ENCODE results near the gene GPRIN1. TPM values are rescaled to one million over a fixed set of nuclear protein-coding genes. Genes with fewer than 3 reads are reported as not detected.
"Not testable (repeated sequence)": the region's sequence is repeated elsewhere in the genome, so short reads cannot be mapped to it uniquely, and the experiment has no call there.

GPRIN1 gene
- polyA plus RNA-seq, 2 donors = 0.43 to 0.72 TPM

- Histone ChIP-seq H3K4me3 (ENCODE audit: low read depth in 1 of 2, low read length in 2 of 2) (no peak overlapping the region), H3K27me3 (ENCODE audit: control insufficient read depth in 1 of 2, insufficient read depth in 2 of 2, low read length in 2 of 2) (no peaks in the 10 kb centered on the region), H3K4me1 (ENCODE audit: control insufficient read depth in 2 of 2, insufficient read depth in 2 of 2, low read length in 1 of 2) (peaks cover 0 to 4% of the 10 kb centered on the region in 2 donors), H3K27ac (ENCODE audit: low read depth in 2 of 2, low read length in 1 of 2) (no peak overlapping the region), H3K36me3 (ENCODE audit: control insufficient read depth in 2 of 2, insufficient read depth in 2 of 2, low read length in 1 of 2) (no peaks in the 10 kb centered on the region), H3K9me3 (ENCODE audit: control insufficient read depth in 2 of 2, insufficient read depth in 1 of 2, low read depth in 1 of 2, low read length in 1 of 2) (peaks cover 0 to 2% of the 10 kb centered on the region in 2 donors)
- WGBS, 2 donors = 85 to 90% methylated on average over 11 of the region's 11 CpGs
Measured at GRCh38 chr5:176595386-176595943, 14.5 kb downstream of the GPRIN1 start.

DNA sequence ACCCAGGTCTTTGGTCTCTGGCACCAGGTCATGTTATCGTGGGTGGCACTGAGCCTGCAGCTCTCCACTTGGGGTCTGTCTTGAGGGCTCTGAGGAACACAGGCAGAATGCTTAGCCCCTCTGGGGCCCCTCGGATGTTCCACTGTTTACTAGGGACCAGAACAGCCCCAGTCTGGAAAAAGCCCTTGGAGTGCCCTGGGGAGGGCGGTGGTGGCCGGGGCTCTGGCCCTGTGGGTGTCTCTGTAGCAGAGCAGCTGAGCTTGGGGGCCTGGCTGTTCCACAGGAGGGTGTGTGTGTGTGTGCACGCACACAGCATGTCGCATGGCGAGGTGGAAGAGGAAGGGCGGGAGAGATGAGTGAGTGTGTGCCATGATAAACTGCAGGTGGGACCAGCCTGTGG is 15.4 kb downstream of the GPRIN1 start:
- WGBS, 2 donors = 87 to 90% methylated on average over 8 of the region's 8 CpGs
- H3K27ac ChIP-seq (ENCODE audit: low read depth in 2 of 2, low read length in 1 of 2) = no peak overlapping the region
- no peak overlapping the region for H3K4me3 ChIP-seq (ENCODE audit: low read depth in 1 of 2, low read length in 2 of 2)
- peaks cover 0 to 4% of the 10 kb centered on the region in 2 donors for H3K9me3 ChIP-seq (ENCODE audit: control insufficient read depth in 2 of 2, insufficient read depth in 1 of 2, low read depth in 1 of 2, low read length in 1 of 2)
- H3K36me3 ChIP-seq (ENCODE audit: control insufficient read depth in 2 of 2, insufficient read depth in 2 of 2, low read length in 1 of 2) = no peaks in the 10 kb centered on the region
- H3K4me1 ChIP-seq (ENCODE audit: control insufficient read depth in 2 of 2, insufficient read depth in 2 of 2, low read length in 1 of 2) = peaks cover 0 to 4% of the 10 kb centered on the region in 2 donors
- H3K27me3 ChIP-seq (ENCODE audit: control insufficient read depth in 1 of 2, insufficient read depth in 2 of 2, low read length in 2 of 2) = no peaks in the 10 kb centered on the region

GRCh38 chr5:176593273-176593869 is 16.6 kb downstream of the GPRIN1 start:
- H3K36me3 ChIP-seq (ENCODE audit: control insufficient read depth in 2 of 2, insufficient read depth in 2 of 2, low read length in 1 of 2) = no peaks in the 10 kb centered on the region
- peaks cover 0 to 4% of the 10 kb centered on the region in 2 donors for H3K4me1 ChIP-seq (ENCODE audit: control insufficient read depth in 2 of 2, insufficient read depth in 2 of 2, low read length in 1 of 2)
- H3K4me3 ChIP-seq (ENCODE audit: low read depth in 1 of 2, low read length in 2 of 2) = no peak overlapping the region
- no peak overlapping the region for H3K27ac ChIP-seq (ENCODE audit: low read depth in 2 of 2, low read length in 1 of 2)
- H3K9me3 ChIP-seq (ENCODE audit: control insufficient read depth in 2 of 2, insufficient read depth in 1 of 2, low read depth in 1 of 2, low read length in 1 of 2) = peaks cover 0 to 4% of the 10 kb centered on the region in 2 donors
- no peaks in the 10 kb centered on the region for H3K27me3 ChIP-seq (ENCODE audit: control insufficient read depth in 1 of 2, insufficient read depth in 2 of 2, low read length in 2 of 2)
- whole genome bisulfite sequencing, 2 donors = 94 to 95% methylated on average over 12 of the region's 12 CpGs

DNA sequence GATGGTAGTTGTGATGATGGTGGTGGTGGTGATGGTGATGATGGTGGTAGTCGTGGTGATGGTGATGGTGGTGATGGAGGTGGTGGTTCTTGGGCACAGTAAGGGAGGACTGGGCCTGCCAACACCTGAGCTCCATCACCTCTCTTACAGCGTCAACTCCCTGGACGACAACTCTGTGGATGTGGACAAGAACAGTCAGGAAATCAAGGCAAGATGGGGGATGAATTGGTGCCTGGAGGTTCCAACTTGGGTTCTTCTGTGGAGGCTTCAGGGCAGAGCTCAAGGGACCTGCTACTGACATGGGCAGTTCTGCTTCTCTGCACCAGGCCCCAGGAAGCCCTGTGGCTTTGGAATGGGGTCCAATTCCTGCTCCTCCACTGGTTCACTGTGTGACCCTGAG is 17.4 kb downstream of the GPRIN1 start:
- no peaks in the 10 kb centered on the region for H3K36me3 ChIP-seq (ENCODE audit: control insufficient read depth in 2 of 2, insufficient read depth in 2 of 2, low read length in 1 of 2)
- WGBS, 2 donors = 97 to 98% methylated on average over 3 of the region's 3 CpGs
- H3K4me1 ChIP-seq (ENCODE audit: control insufficient read depth in 2 of 2, insufficient read depth in 2 of 2, low read length in 1 of 2) = peaks cover 0 to 4% of the 10 kb centered on the region in 2 donors
- H3K9me3 ChIP-seq (ENCODE audit: control insufficient read depth in 2 of 2, insufficient read depth in 1 of 2, low read depth in 1 of 2, low read length in 1 of 2) = peaks cover 0 to 4% of the 10 kb centered on the region in 2 donors
- H3K4me3 ChIP-seq (ENCODE audit: low read depth in 1 of 2, low read length in 2 of 2) = no peak overlapping the region
- no peak overlapping the region for H3K27ac ChIP-seq (ENCODE audit: low read depth in 2 of 2, low read length in 1 of 2)
- H3K27me3 ChIP-seq (ENCODE audit: control insufficient read depth in 1 of 2, insufficient read depth in 2 of 2, low read length in 2 of 2) = no peaks in the 10 kb centered on the region

GRCh38 chr5:176591667-176592066 is 18.3 kb downstream of the GPRIN1 start:
- 75 to 76% methylated on average over 1 to 2 of the region's 2 CpGs for WGBS, 2 donors
- H3K27me3 ChIP-seq (ENCODE audit: control insufficient read depth in 1 of 2, insufficient read depth in 2 of 2, low read length in 2 of 2); H3K36me3 ChIP-seq (ENCODE audit: control insufficient read depth in 2 of 2, insufficient read depth in 2 of 2, low read length in 1 of 2); H3K4me3 ChIP-seq (ENCODE audit: low read depth in 1 of 2, low read length in 2 of 2); H3K27ac ChIP-seq (ENCODE audit: low read depth in 2 of 2, low read length in 1 of 2); H3K9me3 ChIP-seq (ENCODE audit: control insufficient read depth in 2 of 2, insufficient read depth in 1 of 2, low read depth in 1 of 2, low read length in 1 of 2); H3K4me1 ChIP-seq (ENCODE audit: control insufficient read depth in 2 of 2, insufficient read depth in 2 of 2, low read length in 1 of 2): not testable (repeated sequence)

DNA sequence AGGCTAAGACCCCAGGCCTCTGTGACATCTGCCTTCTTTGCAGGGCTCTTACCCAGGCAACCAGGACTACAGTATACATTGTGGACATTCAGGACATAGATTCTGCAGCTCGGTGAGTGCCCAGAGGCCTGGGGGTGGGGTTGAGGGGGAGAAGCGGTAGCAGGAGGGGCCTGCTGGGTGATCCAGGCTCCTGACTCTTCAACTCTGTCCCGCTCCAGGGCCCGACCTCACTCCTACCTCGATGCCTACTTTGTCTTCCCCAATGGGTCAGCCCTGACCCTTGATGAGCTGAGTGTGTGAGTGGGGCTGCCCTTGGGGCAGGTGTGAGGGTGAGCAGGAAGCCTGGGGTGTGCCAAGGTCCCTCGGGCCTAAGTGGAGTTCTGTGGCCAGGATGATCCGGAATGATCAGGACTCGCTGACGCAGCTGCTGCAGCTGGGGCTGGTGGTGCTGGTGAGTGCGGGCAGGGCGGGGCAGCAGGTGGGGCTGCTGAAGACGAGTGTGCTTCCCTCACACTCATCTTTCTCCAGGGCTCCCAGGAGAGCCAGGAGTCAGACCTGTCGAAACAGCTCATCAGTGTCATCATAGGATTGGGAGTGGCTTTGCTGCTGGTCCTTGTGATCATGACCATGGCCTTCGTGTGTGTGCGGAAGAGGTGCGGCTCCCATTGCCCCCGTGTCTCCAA is 19.8 kb downstream of the GPRIN1 start:
- peaks cover 3 to 4% of the 10 kb centered on the region in 2 donors for H3K9me3 ChIP-seq (ENCODE audit: control insufficient read depth in 2 of 2, insufficient read depth in 1 of 2, low read depth in 1 of 2, low read length in 1 of 2)
- 85 to 88% methylated on average over 17 of the region's 17 CpGs for WGBS, 2 donors
- H3K27me3 ChIP-seq (ENCODE audit: control insufficient read depth in 1 of 2, insufficient read depth in 2 of 2, low read length in 2 of 2) = no peaks in the 10 kb centered on the region
- H3K4me3 ChIP-seq (ENCODE audit: low read depth in 1 of 2, low read length in 2 of 2) = no peak overlapping the region
- H3K27ac ChIP-seq (ENCODE audit: low read depth in 2 of 2, low read length in 1 of 2) = no peak overlapping the region
- no peaks in the 10 kb centered on the region for H3K36me3 ChIP-seq (ENCODE audit: control insufficient read depth in 2 of 2, insufficient read depth in 2 of 2, low read length in 1 of 2)
- no peaks in the 10 kb centered on the region for H3K4me1 ChIP-seq (ENCODE audit: control insufficient read depth in 2 of 2, insufficient read depth in 2 of 2, low read length in 1 of 2)

- no peak overlapping the region for H3K4me3 ChIP-seq (ENCODE audit: low read depth in 1 of 2, low read length in 2 of 2)
- peaks cover 11 to 12% of the 10 kb centered on the region in 2 donors for H3K9me3 ChIP-seq (ENCODE audit: control insufficient read depth in 2 of 2, insufficient read depth in 1 of 2, low read depth in 1 of 2, low read length in 1 of 2)
- no peaks in the 10 kb centered on the region for H3K4me1 ChIP-seq (ENCODE audit: control insufficient read depth in 2 of 2, insufficient read depth in 2 of 2, low read length in 1 of 2)
- H3K27ac ChIP-seq (ENCODE audit: low read depth in 2 of 2, low read length in 1 of 2) = no peak overlapping the region
- 86 to 90% methylated on average over 31 of the region's 31 CpGs for WGBS, 2 donors
- H3K36me3 ChIP-seq (ENCODE audit: control insufficient read depth in 2 of 2, insufficient read depth in 2 of 2, low read length in 1 of 2) = no peaks in the 10 kb centered on the region
- no peaks in the 10 kb centered on the region for H3K27me3 ChIP-seq (ENCODE audit: control insufficient read depth in 1 of 2, insufficient read depth in 2 of 2, low read length in 2 of 2)
Measured at GRCh38 chr5:176589039-176589769, 20.8 kb downstream of the GPRIN1 start.

DNA sequence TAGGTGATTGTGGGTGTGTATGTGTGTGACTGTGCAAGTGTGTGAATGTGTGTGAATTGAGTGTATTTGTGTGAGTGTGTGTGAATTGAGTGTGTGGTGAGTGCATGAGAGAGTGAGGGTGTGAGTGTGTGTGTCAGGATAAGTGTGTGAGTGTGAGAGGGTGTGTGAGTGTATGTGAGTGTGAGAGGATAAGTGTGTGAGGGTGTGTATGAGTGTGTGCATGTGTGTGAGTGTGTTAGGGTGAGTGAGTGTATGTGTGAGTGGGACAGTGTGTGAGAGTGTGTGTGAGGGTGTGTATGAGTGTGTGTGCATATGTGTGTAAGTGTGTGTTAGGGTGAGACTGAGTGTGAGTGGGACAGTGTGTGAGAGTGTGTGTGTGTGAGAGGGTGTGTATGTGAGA is 21.7 kb downstream of the GPRIN1 start:
- Histone ChIP-seq H3K4me3 (ENCODE audit: low read depth in 1 of 2, low read length in 2 of 2) (no peak overlapping the region), H3K4me1 (ENCODE audit: control insufficient read depth in 2 of 2, insufficient read depth in 2 of 2, low read length in 1 of 2) (no peaks in the 10 kb centered on the region), H3K36me3 (ENCODE audit: control insufficient read depth in 2 of 2, insufficient read depth in 2 of 2, low read length in 1 of 2) (no peaks in the 10 kb centered on the region), H3K27me3 (ENCODE audit: control insufficient read depth in 1 of 2, insufficient read depth in 2 of 2, low read length in 2 of 2) (no peaks in the 10 kb centered on the region), H3K9me3 (ENCODE audit: control insufficient read depth in 2 of 2, insufficient read depth in 1 of 2, low read depth in 1 of 2, low read length in 1 of 2) (peaks cover 12 to 16% of the 10 kb centered on the region in 2 donors), H3K27ac (ENCODE audit: low read depth in 2 of 2, low read length in 1 of 2) (no peak overlapping the region)

- peaks cover 12 to 16% of the 10 kb centered on the region in 2 donors for H3K9me3 ChIP-seq (ENCODE audit: control insufficient read depth in 2 of 2, insufficient read depth in 1 of 2, low read depth in 1 of 2, low read length in 1 of 2)
- no peaks in the 10 kb centered on the region for H3K27me3 ChIP-seq (ENCODE audit: control insufficient read depth in 1 of 2, insufficient read depth in 2 of 2, low read length in 2 of 2)
- WGBS, 2 donors = 89 to 90% methylated on average over 7 of the region's 7 CpGs
- no peak overlapping the region for H3K27ac ChIP-seq (ENCODE audit: low read depth in 2 of 2, low read length in 1 of 2)
- no peak overlapping the region for H3K4me3 ChIP-seq (ENCODE audit: low read depth in 1 of 2, low read length in 2 of 2)
- H3K4me1 ChIP-seq (ENCODE audit: control insufficient read depth in 2 of 2, insufficient read depth in 2 of 2, low read length in 1 of 2) = no peaks in the 10 kb centered on the region
- H3K36me3 ChIP-seq (ENCODE audit: control insufficient read depth in 2 of 2, insufficient read depth in 2 of 2, low read length in 1 of 2) = no peaks in the 10 kb centered on the region
Measured at GRCh38 chr5:176587398-176587797, 22.6 kb downstream of the GPRIN1 start.
